Thyroid gland (tissue), 4 donors: ENCODE results near the gene SP100.

Experiments used
- CTCF ChIP-seq, 6 experiments: fragments of 200-600 bp in 3 of 6; fragments of 450-650 bp in 3 of 6; sonication (generic) in 3 of 6; IDR thresholded peaks; one replicate each; pipeline ENCODE4 v1.5.1; 2016 to 2019; ENCODE audit warnings: antibody characterized with exemption in 6 of 6, mild to moderate bottlenecking in 2 of 6, inconsistent platforms in 1 of 6, moderate library complexity in 1 of 6
- POLR2A ChIP-seq, 2 donors: fragments of 450-650 bp; IDR thresholded peaks; one replicate each; pipeline ENCODE4 v1.6.1; 2017; ENCODE audit warnings: antibody characterized with exemption in 2 of 2, mild to moderate bottlenecking in 2 of 2, moderate library complexity in 1 of 2

GRCh38 chr2:230383453-230383852 is 32.5 kb upstream of the SP100 start:
- TF ChIP-seq POLR2A (IDR thresholded peaks at IDR 0.05) (no peak), CTCF (IDR thresholded peaks at IDR 0.05) (no peak)
